B cell (primary cell): Measurements from ENCODE around the gene FKBP11. TPM values are rescaled to one million over a fixed set of nuclear protein-coding genes. Genes with fewer than 3 reads are reported as not detected.

ENCODE experiments used
- ATAC-seq: fragments of 200-7000 bp; cut with Tn5 transposase; one replicate; pipeline ENCODE4 v1.10.0; 2021; ENCODE audit warnings: low read depth, mild to moderate bottlenecking, moderate number of reproducible peaks, moderate library complexity
- CTCF ChIA-PET: fragments of 350-600 bp; sonication (Branson Sonifier 250); formaldehyde crosslinking; loops from one replicate; lab custom pipeline; 2021; ENCODE audit warnings: antibody characterized with exemption, inconsistent platforms; lab: Charles Lee
- POLR2A ChIA-PET: fragments of 350-600 bp; sonication (Branson Sonifier 250); formaldehyde crosslinking; loops from one replicate; lab custom pipeline; 2021; ENCODE audit warnings: antibody characterized with exemption; lab: Charles Lee
- DNase-seq: peaks from one replicate; pipeline ENCODE4 v3.0.0; 2013
- H2AFZ ChIP-seq: 2 replicates; pipeline ENCODE4 v1.6.1; 2012; ENCODE audit warnings: mild to moderate bottlenecking, low read depth, low read length; ENCODE audit not compliant: insufficient read depth, poor library complexity, severe bottlenecking
- H3K27ac ChIP-seq, 2 donors: 1 replicate in 1 of 2; 2 replicates in 1 of 2; pipeline ENCODE4 v1.5.1; 2012 to 2013; ENCODE audit warnings: low read length in 2 of 2, mild to moderate bottlenecking in 2 of 2, moderate library complexity in 1 of 2
- H3K27me3 ChIP-seq, 4 experiments: fragments of 200-600 bp in 1 of 4; sonication (generic) in 1 of 4; replicated peaks in 1 of 4; 1 replicate in 2 of 4; 2 replicates in 2 of 4; pipeline versions ENCODE4 v1.6.1 to v1.7.0; 2013 to 2016; ENCODE audit warnings: low read length in 3 of 4, mild to moderate bottlenecking in 2 of 4, mixed read lengths in 1 of 4, moderate library complexity in 1 of 4; ENCODE audit not compliant: insufficient read depth in 4 of 4, control insufficient read depth in 3 of 4; ENCODE audit errors: control extremely low read depth in 1 of 4
- H3K36me3 ChIP-seq, 2 experiments: replicated peaks in 1 of 2; 1 replicate in 1 of 2; 2 replicates in 1 of 2; pipeline versions ENCODE4 v1.6.1 to v1.7.1; 2013; ENCODE audit warnings: low read length in 1 of 2; ENCODE audit not compliant: insufficient read depth in 2 of 2, control insufficient read depth in 1 of 2; ENCODE audit errors: control extremely low read depth in 1 of 2, extremely low read depth in 1 of 2
- H3K4me1 ChIP-seq, 2 donors: fragments of 200-600 bp in 1 of 2; sonication (generic) in 1 of 2; 1 replicate in 1 of 2; 2 replicates in 1 of 2; pipeline versions ENCODE4 v1.5.1 to v1.6.1; 2013 to 2017; ENCODE audit warnings: low read length in 2 of 2; ENCODE audit not compliant: control insufficient read depth in 2 of 2, insufficient read depth in 2 of 2
- H3K4me2 ChIP-seq: replicated peaks from 2 replicates; pipeline ENCODE3; 2012; ENCODE audit warnings: mild to moderate bottlenecking, low read depth, low read length; ENCODE audit not compliant: poor library complexity, severe bottlenecking
- H3K4me3 ChIP-seq, 5 experiments: fragments of 200-600 bp in 1 of 5; sonication (generic) in 1 of 5; 1 replicate in 3 of 5; 2 replicates in 2 of 5; pipeline versions ENCODE4 v1.5.1 to v1.7.0; 2011 to 2016; ENCODE audit warnings: low read length in 4 of 5, mild to moderate bottlenecking in 4 of 5, low read depth in 2 of 5, control low read depth in 1 of 5, moderate library complexity in 1 of 5; ENCODE audit not compliant: insufficient read depth in 1 of 5; ENCODE audit errors: control extremely low read depth in 1 of 5, extremely low read depth in 1 of 5
- H3K79me2 ChIP-seq: fragments of 200-600 bp; sonication (generic); one replicate; pipeline ENCODE4 v1.6.0; 2016; ENCODE audit warnings: low read length; ENCODE audit not compliant: control insufficient read depth, insufficient read depth
- H3K9ac ChIP-seq: fragments of 200-600 bp; sonication (generic); 2 replicates; pipeline ENCODE4 v1.6.1; 2017; ENCODE audit warnings: mild to moderate bottlenecking, low read length, moderate library complexity
- H3K9me3 ChIP-seq, 3 donors: one replicate each; pipeline versions ENCODE4 v1.6.1 to v1.7.1; 2013; ENCODE audit warnings: low read length in 2 of 3; ENCODE audit not compliant: control insufficient read depth in 2 of 3, insufficient read depth in 1 of 3; ENCODE audit errors: control extremely low read depth in 1 of 3
- H4K20me1 ChIP-seq: 2 replicates; pipeline ENCODE4 v1.6.0; 2012; ENCODE audit warnings: mild to moderate bottlenecking, low read length; ENCODE audit not compliant: insufficient read depth, control insufficient read depth, poor library complexity, severe bottlenecking
- H3K27ac Mint-ChIP-seq: one replicate; pipeline ENCODE4 v1.8.0; 2021; ENCODE audit warnings: mixed read lengths
- H3K27me3 Mint-ChIP-seq: one replicate; pipeline ENCODE4 v1.8.0; 2021; ENCODE audit warnings: mixed read lengths
- H3K4me1 Mint-ChIP-seq: one replicate; pipeline ENCODE4 v1.8.0; 2021; ENCODE audit warnings: mixed read lengths
- H3K4me3 Mint-ChIP-seq: one replicate; pipeline ENCODE4 v1.8.0; 2021; ENCODE audit warnings: mixed read lengths
- H3K9me3 Mint-ChIP-seq: one replicate; pipeline ENCODE4 v1.8.0; 2022; ENCODE audit warnings: mixed read lengths; ENCODE audit not compliant: insufficient read depth
- EZH2 ChIP-seq: IDR thresholded peaks from 2 replicates; pipeline ENCODE4 v1.6.1; 2012; ENCODE audit warnings: borderline replicate concordance, low read depth, mild to moderate bottlenecking, moderate library complexity, low read length; ENCODE audit not compliant: insufficient read depth, poor library complexity, severe bottlenecking
- WGBS: methylation state at CpG from one replicate; pipeline ENCODE4 v1.1.5; 2013; ENCODE audit warnings: missing lambda C conversion rate; ENCODE audit not compliant: insufficient coverage; 5-methylcytosine and 5-hydroxymethylcytosine counted together
- intact Hi-C: fragments of 100-400 bp; cut with micrococcal nuclease; formaldehyde crosslinking; loops from one replicate; pipeline ENCODE4 v1.10.0; 2022
- polyA plus RNA-seq: library from polyadenylated mRNA; depleted of rRNA; stranded (reverse); fragments of >200 nt; gene quantifications from 2 replicates; pipeline ENCODE4 v1.2.3, GENCODE V29; 2012
- total RNA-seq, 2 donors: library from RNA; stranded (reverse); fragments of 120-200 nt in 1 of 2; gene quantifications; 1 replicate in 1 of 2; 2 replicates in 1 of 2; pipeline versions ENCODE4 v1.2.3 to v1.2.4, GENCODE V29; 2013 to 2022
- TF ChIP-seq, protein P1 (sequence below): fragments of 200-600 bp; IDR thresholded peaks from one replicate; pipeline ENCODE4 v1.8.0; 2022; ENCODE audit warnings: antibody characterized with exemption, mild to moderate bottlenecking

Gene FKBP11
- total and polyA plus RNA-seq, 2 donors (not counting 1 experiment from before 2014, with no cell fraction given), result 26.7 to 52.5 TPM

DNA sequence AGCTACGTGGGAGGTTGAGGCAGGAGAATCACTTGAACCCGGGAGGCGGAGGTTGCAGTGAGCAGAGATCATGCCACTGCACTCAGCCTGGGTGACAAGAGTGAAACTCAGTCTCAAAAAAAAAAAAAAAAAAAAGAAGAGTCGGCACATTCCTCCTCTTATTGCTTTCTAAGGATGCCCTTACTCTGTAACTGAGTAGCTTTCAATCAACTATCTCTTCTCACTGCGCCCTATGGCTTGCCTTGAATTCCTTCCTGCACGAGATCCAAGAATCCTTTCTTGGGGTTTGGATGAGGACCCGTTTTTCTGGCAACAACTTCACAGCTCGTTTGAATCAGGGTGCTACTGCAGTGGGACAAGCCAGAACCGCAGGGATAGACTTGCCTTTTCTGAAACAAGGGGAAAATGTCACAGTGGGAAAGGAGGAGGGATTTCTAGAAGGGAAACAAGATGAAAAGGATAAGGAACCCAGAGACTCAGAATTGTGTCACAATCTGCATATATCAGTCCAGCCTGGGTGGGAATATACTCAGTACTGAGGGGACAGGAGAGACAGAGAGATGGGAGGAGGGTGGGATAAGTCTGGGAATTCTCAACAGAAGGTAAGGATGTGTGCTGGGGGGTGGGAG, 43.5 kb downstream of the FKBP11 start:
- H3K4me3 ChIP-seq, result no peak overlapping the region
- CTCF ChIA-PET, result interaction anchor here (1.4 to 4.4 kb wide), 3 partner anchors 9 to 28 kb away, joined by 4 to 28 read pairs (median 10); partner anchors contain the start of gene DDX23
- no peak for DNase-seq
- intact Hi-C loops, result no loop called here
- H3K9me3 ChIP-seq, result no peaks in the 10 kb centered on the region
- no peak for TF ChIP-seq EZH2
- TF ChIP-seq, protein P1, sequence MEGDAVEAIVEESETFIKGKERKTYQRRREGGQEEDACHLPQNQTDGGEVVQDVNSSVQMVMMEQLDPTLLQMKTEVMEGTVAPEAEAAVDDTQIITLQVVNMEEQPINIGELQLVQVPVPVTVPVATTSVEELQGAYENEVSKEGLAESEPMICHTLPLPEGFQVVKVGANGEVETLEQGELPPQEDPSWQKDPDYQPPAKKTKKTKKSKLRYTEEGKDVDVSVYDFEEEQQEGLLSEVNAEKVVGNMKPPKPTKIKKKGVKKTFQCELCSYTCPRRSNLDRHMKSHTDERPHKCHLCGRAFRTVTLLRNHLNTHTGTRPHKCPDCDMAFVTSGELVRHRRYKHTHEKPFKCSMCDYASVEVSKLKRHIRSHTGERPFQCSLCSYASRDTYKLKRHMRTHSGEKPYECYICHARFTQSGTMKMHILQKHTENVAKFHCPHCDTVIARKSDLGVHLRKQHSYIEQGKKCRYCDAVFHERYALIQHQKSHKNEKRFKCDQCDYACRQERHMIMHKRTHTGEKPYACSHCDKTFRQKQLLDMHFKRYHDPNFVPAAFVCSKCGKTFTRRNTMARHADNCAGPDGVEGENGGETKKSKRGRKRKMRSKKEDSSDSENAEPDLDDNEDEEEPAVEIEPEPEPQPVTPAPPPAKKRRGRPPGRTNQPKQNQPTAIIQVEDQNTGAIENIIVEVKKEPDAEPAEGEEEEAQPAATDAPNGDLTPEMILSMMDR, result no peak
- no peak overlapping the region for H3K4me2 ChIP-seq
- no peaks in the 10 kb centered on the region for H3K4me1 ChIP-seq
- H3K36me3 ChIP-seq, result no peaks in the 10 kb centered on the region
- 59% methylated on average over 6 of the region's 9 CpGs for WGBS
- H3K9ac ChIP-seq, result no peak overlapping the region
- H4K20me1 ChIP-seq, result no peaks in the 10 kb centered on the region
- H2AFZ ChIP-seq, result no peak overlapping the region
- no peaks in the 10 kb centered on the region for H3K79me2 ChIP-seq
- no peak for ATAC-seq
- H3K9me3 Mint-ChIP-seq, result no peaks in the 10 kb centered on the region
- peaks cover 0 to 33% (median 18%) of the 10 kb centered on the region in 4 experiments for H3K27me3 ChIP-seq
- no peak overlapping the region for H3K4me3 Mint-ChIP-seq
- no peak overlapping the region for H3K27ac Mint-ChIP-seq
- POLR2A ChIA-PET, result interaction anchor here (0.6 to 0.7 kb wide), 2 partner anchors 95 to 793 kb away, joined by 4 read pairs; no protein-coding TSS in a partner anchor
- peaks cover 3% of the 10 kb centered on the region for H3K4me1 Mint-ChIP-seq
- no peak overlapping the region for H3K27ac ChIP-seq
- H3K27me3 Mint-ChIP-seq, result peaks cover 34% of the 10 kb centered on the region

DNA sequence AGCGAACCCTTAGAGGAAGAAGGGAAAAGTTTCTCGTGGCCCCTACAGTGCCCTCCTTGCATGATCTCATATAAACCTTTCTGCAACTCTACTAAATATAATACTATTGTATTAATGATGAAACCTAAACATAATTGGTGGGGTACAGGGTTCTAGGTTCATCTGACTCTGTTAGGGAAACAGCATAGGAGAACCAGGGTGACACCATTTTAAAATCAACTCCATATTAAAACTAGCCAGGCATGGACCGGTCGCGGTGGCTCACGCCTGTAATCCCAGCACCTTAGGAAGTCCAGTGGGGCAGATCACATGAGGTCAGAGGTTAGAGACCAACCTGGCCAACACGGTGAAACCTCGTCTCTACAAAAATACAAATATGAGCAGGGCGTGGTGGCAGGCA, 44.6 kb downstream of the FKBP11 start:
- Mint-ChIP-seq H3K27me3 (peaks cover 34% of the 10 kb centered on the region), H3K9me3 (no peaks in the 10 kb centered on the region), H3K4me1 (peaks cover 3% of the 10 kb centered on the region), H3K27ac (no peak overlapping the region), H3K4me3 (no peak overlapping the region)
- Histone ChIP-seq H2AFZ (no peak overlapping the region), H3K36me3 (no peaks in the 10 kb centered on the region), H3K9me3 (no peaks in the 10 kb centered on the region), H3K79me2 (no peaks in the 10 kb centered on the region), H3K4me1 (no peaks in the 10 kb centered on the region), H3K27ac (no peak overlapping the region), H3K4me3 (no peak overlapping the region), H4K20me1 (no peaks in the 10 kb centered on the region), H3K27me3 (peaks cover 0 to 33% (median 18%) of the 10 kb centered on the region in 4 experiments), H3K4me2 (no peak overlapping the region), H3K9ac (no peak overlapping the region)
- CTCF ChIA-PET, result interaction anchor here (1.4 to 4.4 kb wide), 3 partner anchors 10 to 27 kb away, joined by 4 to 28 read pairs (median 10); partner anchors contain the start of gene DDX23
- WGBS, result 93% methylated on average over 3 of the region's 9 CpGs
- DNase-seq (no peak), ATAC-seq (no peak)
- TF ChIP-seq, protein P1, result no peak
- no peak for TF ChIP-seq EZH2
- POLR2A ChIA-PET, result no interaction called here
- intact Hi-C loops, result no loop called here
